A549 (cell line): Measurements from ENCODE around the gene RBM47. TPM values are rescaled to one million over a fixed set of nuclear protein-coding genes. Genes with fewer than 3 reads are reported as not detected.

Experiments
- ATAC-seq, 2 experiments: fragments of 200-7000 bp in 1 of 2; fragments of >200 bp in 1 of 2; cut with Nextera tagmentation in 1 of 2; cut with Tn5 transposase in 1 of 2; 3 replicates each; pipeline versions ENCODE4 v1.8.0 to v1.9.1; 2018 to 2020; ENCODE audit warnings: mild to moderate bottlenecking in 1 of 2, moderate library complexity in 1 of 2
- CTCF ChIA-PET: fragments of 300-600 bp; sonication (Branson Sonifier 250); formaldehyde crosslinking; extraction: SDS; loops from one replicate; lab custom pipeline; 2021; ENCODE audit warnings: antibody characterized with exemption, inconsistent platforms; lab: Yijun Ruan, JAX
- POLR2A ChIA-PET: fragments of 350-600 bp; formaldehyde crosslinking; extraction: SDS; loops from one replicate; lab custom pipeline; 2021; ENCODE audit warnings: antibody characterized with exemption, inconsistent platforms; lab: Yijun Ruan, JAX
- DNase-seq, 2 experiments: peaks; one replicate each; pipeline versions ENCODE4 v3.0.0 to v3.0.0-alpha.2; 2011 to 2016; ENCODE audit warnings: low read depth in 1 of 2, low spot score in 1 of 2
- FAIRE-seq: peaks from 2 replicates; lab custom pipeline; 2011; peaks lifted over from hg19 to GRCh38; lab: Jason Lieb, UNC
- H3K27ac ChIP-seq, 2 experiments: fragments of >200 bp; sonication (Bioruptor Twin); formaldehyde crosslinking; 3 replicates each; pipeline ENCODE4 v1.5.1; 2016 to 2017
- H3K4me1 ChIP-seq: fragments of >200 bp; sonication (Bioruptor Twin); formaldehyde crosslinking; 3 replicates; pipeline ENCODE4 v1.6.1; 2016
- H3K4me2 ChIP-seq: fragments of >200 bp; sonication (Bioruptor Twin); formaldehyde crosslinking; 3 replicates; pipeline ENCODE4 v1.6.1; 2016
- H3K4me3 ChIP-seq: fragments of >200 bp; sonication (Bioruptor Twin); formaldehyde crosslinking; 3 replicates; pipeline ENCODE4 v1.5.1; 2016
- H3K9me3 ChIP-seq: fragments of >200 bp; sonication (Bioruptor Twin); formaldehyde crosslinking; 3 replicates; pipeline ENCODE4 v1.6.1; 2016
- CBX2 ChIP-seq: fragments of 200-600 bp; sonication (generic); IDR thresholded peaks from 2 replicates; pipeline ENCODE4 v1.6.1; 2016; ENCODE audit warnings: low read depth, mild to moderate bottlenecking, borderline replicate concordance
- CBX8 ChIP-seq: fragments of 200-600 bp; sonication (generic); IDR thresholded peaks from 2 replicates; pipeline ENCODE4 v1.6.1; 2016
- CEBPB ChIP-seq, 2 experiments: fragments of >200 bp in 1 of 2; sonication (Bioruptor Twin) in 1 of 2; formaldehyde crosslinking in 1 of 2; IDR thresholded peaks; 2 replicates each; pipeline ENCODE4 v1.6.1; 2012 to 2016
- CHD2 ChIP-seq: fragments of 150-350 bp; IDR thresholded peaks from 2 replicates; pipeline ENCODE4 v1.6.1; 2014; ENCODE audit warnings: low read length; ENCODE audit not compliant: partially characterized antibody
- CHD4 ChIP-seq: fragments of 200-600 bp; sonication (generic); IDR thresholded peaks from 2 replicates; pipeline ENCODE4 v1.6.1; 2016; ENCODE audit warnings: antibody characterized with exemption, mild to moderate bottlenecking, borderline replicate concordance
- ESRRA ChIP-seq: fragments of 150-350 bp; IDR thresholded peaks from 2 replicates; pipeline ENCODE4 v1.6.1; 2014; ENCODE audit warnings: mild to moderate bottlenecking, low read length, borderline replicate concordance
- FOSL2 ChIP-seq, 2 experiments: fragments of 450-650 bp in 1 of 2; fragments of >200 bp in 1 of 2; sonication (Bioruptor Twin) in 1 of 2; formaldehyde crosslinking; IDR thresholded peaks; 2 replicates each; pipeline versions ENCODE4 v1.5.0 to v1.6.1; 2016 to 2020; ENCODE audit warnings: mild to moderate bottlenecking in 1 of 2, moderate library complexity in 1 of 2
- GATA3 ChIP-seq: IDR thresholded peaks from 2 replicates; pipeline ENCODE4 v1.6.1; 2012; ENCODE audit warnings: borderline replicate concordance
- HOXA7 ChIP-seq: fragments of 250-450 bp; sonication (Bioruptor Pico); IDR thresholded peaks from 2 replicates; pipeline ENCODE4 v1.5.0; 2020; ENCODE audit warnings: mild to moderate bottlenecking, moderate library complexity
- JUN ChIP-seq, 2 experiments: fragments of >200 bp; sonication (Bioruptor Twin); formaldehyde crosslinking; IDR thresholded peaks; 2 replicates in 1 of 2; 3 replicates in 1 of 2; pipeline ENCODE4 v1.6.1; 2016 to 2017
- KDM1A ChIP-seq: fragments of 200-600 bp; sonication (generic); IDR thresholded peaks from 2 replicates; pipeline ENCODE4 v1.6.1; 2016; ENCODE audit warnings: low read depth, mild to moderate bottlenecking
- KDM5A ChIP-seq: fragments of 200-600 bp; sonication (generic); IDR thresholded peaks from 2 replicates; pipeline ENCODE4 v1.6.1; 2016; ENCODE audit warnings: antibody characterized with exemption, mild to moderate bottlenecking
- MAFK ChIP-seq: fragments of 450-650 bp; IDR thresholded peaks from 2 replicates; pipeline ENCODE4 v1.6.1; 2014; ENCODE audit not compliant: partially characterized antibody
- MAZ ChIP-seq: fragments of 150-350 bp; IDR thresholded peaks from 2 replicates; pipeline ENCODE4 v1.6.1; 2014; ENCODE audit warnings: antibody characterized with exemption, low read depth, low read length, borderline replicate concordance
- NFE2L2 ChIP-seq: fragments of 150-350 bp; conservative IDR thresholded peaks from 2 replicates; pipeline ENCODE4 v1.6.1; 2014; ENCODE audit warnings: low read length
- POLR2A ChIP-seq: IDR thresholded peaks from 2 replicates; pipeline ENCODE4 v1.6.1; 2012; ENCODE audit warnings: mild to moderate bottlenecking, low read length
- RAD21 ChIP-seq, 2 experiments: fragments of >200 bp in 1 of 2; sonication (Bioruptor Twin) in 1 of 2; formaldehyde crosslinking in 1 of 2; IDR thresholded peaks in 1 of 2; conservative IDR thresholded peaks in 1 of 2; 2 replicates in 1 of 2; 3 replicates in 1 of 2; pipeline ENCODE4 v1.6.1; 2012 to 2018; ENCODE audit warnings: inconsistent platforms in 1 of 2
- SMC3 ChIP-seq: fragments of >200 bp; sonication (Bioruptor Twin); formaldehyde crosslinking; IDR thresholded peaks from 3 replicates; pipeline ENCODE4 v1.6.1; 2018; ENCODE audit warnings: inconsistent platforms
- TFCP2L1 ChIP-seq: fragments of 250-450 bp; sonication (Bioruptor Pico); IDR thresholded peaks from 2 replicates; pipeline ENCODE4 v1.5.0; 2021; ENCODE audit warnings: mild to moderate bottlenecking
- ZFP36 ChIP-seq: fragments of 450-650 bp; IDR thresholded peaks from 2 replicates; pipeline ENCODE4 v1.6.1; 2014; ENCODE audit warnings: borderline replicate concordance; ENCODE audit not compliant: partially characterized antibody
- WGBS: methylation state at CpG from one replicate; pipeline ENCODE4 v1.1.6; 2017; ENCODE audit errors: missing lambda C conversion rate; 5-methylcytosine and 5-hydroxymethylcytosine counted together
- polyA plus RNA-seq, 4 experiments: library from polyadenylated mRNA; depleted of rRNA in 3 of 4; stranded (reverse); fragments of >200 nt; fragmentation: RNase III in 1 of 4; extraction: RNeasy Plus Mini Kit Qiagen cat#74134 plus additional on column Dnase treatment in 1 of 4; gene quantifications; 2 replicates in 3 of 4; 3 replicates in 1 of 4; pipeline ENCODE4 v1.2.3, GENCODE V29; 2011 to 2017
- TF ChIP-seq, protein P1 (sequence below): fragments of >200 bp; sonication (Bioruptor Twin); formaldehyde crosslinking; IDR thresholded peaks from 3 replicates; pipeline ENCODE4 v1.5.1; 2016
- TF ChIP-seq, protein P2 (sequence below): fragments of 450-650 bp; IDR thresholded peaks from 2 replicates; pipeline ENCODE4 v1.6.1; 2014; ENCODE audit warnings: antibody characterized with exemption
- TF ChIP-seq, protein P3 (sequence below): IDR thresholded peaks from 2 replicates; pipeline ENCODE4 v1.6.1; 2012
- TF ChIP-seq, protein P4 (sequence below): fragments of 150-350 bp; IDR thresholded peaks from 2 replicates; pipeline ENCODE4 v1.6.1; 2014; ENCODE audit warnings: low read depth, mild to moderate bottlenecking, low read length

RBM47 gene
- polyA plus RNA-seq, 2 of the 4 experiments (the other 2 are of a cell fraction) = 38.1 to 43.3 TPM

DNA sequence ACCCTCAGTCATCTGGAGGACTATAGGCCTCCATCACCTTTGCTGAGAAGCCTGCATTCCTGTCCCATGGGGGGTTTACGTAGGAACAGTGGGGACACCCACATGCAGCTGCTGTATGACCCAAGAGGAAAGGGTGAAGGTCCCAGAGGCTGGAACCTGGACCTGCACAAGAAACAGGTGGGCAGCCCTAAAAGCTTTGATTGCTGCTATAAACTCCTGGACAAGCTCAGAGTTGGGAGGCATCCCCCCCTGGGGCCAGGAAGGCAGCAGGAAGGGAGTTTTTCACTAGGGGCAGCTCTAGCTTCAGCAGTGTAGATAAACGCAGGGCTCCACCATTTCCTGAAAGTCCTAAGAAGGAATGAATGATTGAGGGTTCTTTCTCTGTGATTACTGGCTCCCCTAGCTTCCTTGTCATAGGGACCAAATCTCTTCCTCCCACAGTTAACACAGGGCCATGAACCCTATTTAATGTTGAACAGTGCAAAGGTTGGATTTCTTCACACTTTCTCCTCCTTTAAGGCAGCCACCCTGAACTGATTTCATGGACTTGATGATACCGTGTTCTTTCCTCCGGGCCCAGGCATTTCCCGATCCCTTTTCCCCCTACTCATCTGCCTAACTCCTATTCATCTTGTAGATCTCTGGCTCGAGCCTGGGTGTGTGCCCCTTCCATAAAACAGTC lies 210.3 kb downstream of the RBM47 start:
- Histone ChIP-seq H3K4me3 (no peak overlapping the region), H3K27ac (peak overlapping the region; percentile 77 to 89), H3K4me2 (peak overlapping the region; percentile 71), H3K4me1 (peaks cover 52% of the 10 kb centered on the region), H3K9me3 (no peaks in the 10 kb centered on the region)
- 85% methylated on average over 5 of the region's 6 CpGs for WGBS
- POLR2A ChIA-PET = no interaction called here
- ATAC-seq = peak in 1 of 2 experiments; percentile 18; a peak in 4 of 6 replicates
- FAIRE-seq = no peak
- TF ChIP-seq RAD21 (conservative IDR thresholded peaks at IDR 0.05 in 1 of 2, IDR thresholded peaks at IDR 0.05 in 1 of 2) = no peak
- TF ChIP-seq, protein P1, sequence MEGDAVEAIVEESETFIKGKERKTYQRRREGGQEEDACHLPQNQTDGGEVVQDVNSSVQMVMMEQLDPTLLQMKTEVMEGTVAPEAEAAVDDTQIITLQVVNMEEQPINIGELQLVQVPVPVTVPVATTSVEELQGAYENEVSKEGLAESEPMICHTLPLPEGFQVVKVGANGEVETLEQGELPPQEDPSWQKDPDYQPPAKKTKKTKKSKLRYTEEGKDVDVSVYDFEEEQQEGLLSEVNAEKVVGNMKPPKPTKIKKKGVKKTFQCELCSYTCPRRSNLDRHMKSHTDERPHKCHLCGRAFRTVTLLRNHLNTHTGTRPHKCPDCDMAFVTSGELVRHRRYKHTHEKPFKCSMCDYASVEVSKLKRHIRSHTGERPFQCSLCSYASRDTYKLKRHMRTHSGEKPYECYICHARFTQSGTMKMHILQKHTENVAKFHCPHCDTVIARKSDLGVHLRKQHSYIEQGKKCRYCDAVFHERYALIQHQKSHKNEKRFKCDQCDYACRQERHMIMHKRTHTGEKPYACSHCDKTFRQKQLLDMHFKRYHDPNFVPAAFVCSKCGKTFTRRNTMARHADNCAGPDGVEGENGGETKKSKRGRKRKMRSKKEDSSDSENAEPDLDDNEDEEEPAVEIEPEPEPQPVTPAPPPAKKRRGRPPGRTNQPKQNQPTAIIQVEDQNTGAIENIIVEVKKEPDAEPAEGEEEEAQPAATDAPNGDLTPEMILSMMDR = no peak
- TF ChIP-seq, protein P2, sequence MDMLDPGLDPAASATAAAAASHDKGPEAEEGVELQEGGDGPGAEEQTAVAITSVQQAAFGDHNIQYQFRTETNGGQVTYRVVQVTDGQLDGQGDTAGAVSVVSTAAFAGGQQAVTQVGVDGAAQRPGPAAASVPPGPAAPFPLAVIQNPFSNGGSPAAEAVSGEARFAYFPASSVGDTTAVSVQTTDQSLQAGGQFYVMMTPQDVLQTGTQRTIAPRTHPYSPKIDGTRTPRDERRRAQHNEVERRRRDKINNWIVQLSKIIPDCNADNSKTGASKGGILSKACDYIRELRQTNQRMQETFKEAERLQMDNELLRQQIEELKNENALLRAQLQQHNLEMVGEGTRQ = no peak
- no peak for TF ChIP-seq GATA3
- no peak for TF ChIP-seq ZFP36
- TF ChIP-seq ESRRA = no peak
- no peak for TF ChIP-seq POLR2A
- TF ChIP-seq CEBPB (IDR thresholded peaks at IDR 0.05) = no peak
- TF ChIP-seq CBX2 = no peak
- TF ChIP-seq, protein P3, sequence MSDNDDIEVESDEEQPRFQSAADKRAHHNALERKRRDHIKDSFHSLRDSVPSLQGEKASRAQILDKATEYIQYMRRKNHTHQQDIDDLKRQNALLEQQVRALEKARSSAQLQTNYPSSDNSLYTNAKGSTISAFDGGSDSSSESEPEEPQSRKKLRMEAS = no peak
- no peak for TF ChIP-seq SMC3
- TF ChIP-seq CHD4 = no peak
- TF ChIP-seq CBX8 = no peak
- TF ChIP-seq, protein P4, sequence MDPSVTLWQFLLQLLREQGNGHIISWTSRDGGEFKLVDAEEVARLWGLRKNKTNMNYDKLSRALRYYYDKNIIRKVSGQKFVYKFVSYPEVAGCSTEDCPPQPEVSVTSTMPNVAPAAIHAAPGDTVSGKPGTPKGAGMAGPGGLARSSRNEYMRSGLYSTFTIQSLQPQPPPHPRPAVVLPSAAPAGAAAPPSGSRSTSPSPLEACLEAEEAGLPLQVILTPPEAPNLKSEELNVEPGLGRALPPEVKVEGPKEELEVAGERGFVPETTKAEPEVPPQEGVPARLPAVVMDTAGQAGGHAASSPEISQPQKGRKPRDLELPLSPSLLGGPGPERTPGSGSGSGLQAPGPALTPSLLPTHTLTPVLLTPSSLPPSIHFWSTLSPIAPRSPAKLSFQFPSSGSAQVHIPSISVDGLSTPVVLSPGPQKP = no peak
- TF ChIP-seq CHD2 = no peak
- no peak for TF ChIP-seq MAZ
- CTCF ChIA-PET = interaction anchor here (0.8 kb wide), 1 partner anchor 94 kb away, joined by 3 read pairs; no protein-coding TSS in a partner anchor
- DNase-seq = no peak

DNA sequence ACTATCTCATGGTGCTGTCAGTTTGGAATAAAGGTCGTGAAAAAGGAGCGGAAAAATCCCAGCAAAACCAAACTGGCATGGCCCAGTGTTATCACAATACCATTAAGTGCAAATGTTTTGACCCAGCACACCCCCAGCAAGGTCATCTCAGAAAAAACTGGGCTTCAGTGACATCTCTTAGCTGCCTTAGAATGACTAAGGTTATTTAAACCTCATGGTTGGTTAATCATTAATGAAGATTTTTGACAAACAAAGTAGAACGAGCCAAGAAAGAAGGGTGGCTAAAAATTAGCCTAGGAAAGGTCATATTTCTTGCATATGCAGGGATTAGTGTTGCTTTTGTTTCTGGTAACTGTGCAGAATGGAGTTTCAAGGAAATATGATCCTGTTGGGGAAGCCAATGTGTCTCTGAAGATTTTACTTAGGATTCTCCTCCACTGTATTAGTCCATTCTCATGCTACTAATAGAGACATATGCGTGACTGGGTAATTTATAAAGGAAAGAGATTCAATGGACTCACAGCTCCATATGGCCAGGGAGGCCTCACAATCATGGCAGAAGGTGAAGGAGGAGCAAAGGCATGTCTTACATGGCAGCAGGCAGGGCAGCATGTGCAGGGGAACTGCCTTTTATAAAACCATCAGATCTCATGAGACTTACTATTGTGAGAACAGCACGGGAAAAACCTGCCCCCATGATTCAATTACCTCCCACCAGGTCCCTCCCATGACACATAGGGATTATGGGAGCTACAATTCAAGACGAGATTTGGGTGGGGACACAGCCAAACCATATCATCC lies 211.0 kb downstream of the RBM47 start:
- no peak for TF ChIP-seq TFCP2L1 (CRISPR knock-in tag)
- peak; percentile 21; the same call in 1 of the 2 replicates for TF ChIP-seq GATA3
- no peak for TF ChIP-seq HOXA7
- TF ChIP-seq MAFK = peak; percentile 81
- no peak for TF ChIP-seq KDM1A
- TF ChIP-seq JUN (IDR thresholded peaks at IDR 0.05) = 0 out of 5 replicates have a peak, but pooled peaks of 1 of the 2 experiments have one; percentile 33
- TF ChIP-seq NFE2L2 = 0 out of 2 replicates have a peak, but pooled peaks have one; percentile 24
- no peak for TF ChIP-seq KDM5A
- TF ChIP-seq FOSL2 (IDR thresholded peaks at IDR 0.05) = no peak
- TF ChIP-seq FOSL2 (CRISPR knock-in tag; IDR thresholded peaks at IDR 0.05) = peak; percentile 34; the same call in 1 of the 2 replicates
- TF ChIP-seq ESRRA = peak; percentile 62; the same call in 1 of the 2 replicates
- TF ChIP-seq SMC3 = no peak
- no peak for TF ChIP-seq CHD2
- no peaks in the 10 kb centered on the region for H3K9me3 ChIP-seq
- ChIA-PET CTCF (interaction anchor here (0.8 kb wide), 1 partner anchor 93 kb away, joined by 3 read pairs; no protein-coding TSS in a partner anchor), POLR2A (no interaction called here)
- DNase-seq (peak; percentile 44 to 76), FAIRE-seq (no peak), ATAC-seq (peak; percentile 78 to 91)
- H3K4me2 ChIP-seq = peak overlapping the region; percentile 71
- H3K27ac ChIP-seq = peak overlapping the region; percentile 78 to 89
- peaks cover 45% of the 10 kb centered on the region for H3K4me1 ChIP-seq
- WGBS = 19% methylated on average over 6 of the region's 6 CpGs
- no peak overlapping the region for H3K4me3 ChIP-seq
